RWPE1 (cell line): ENCODE results near the gene EARS2.
"Not testable (repeated sequence)": the region's sequence is repeated elsewhere in the genome, so short reads cannot be mapped to it uniquely, and the experiment has no call there.

ENCODE experiments used
- CTCF ChIA-PET: fragments of 350-600 bp; sonication (Branson Sonifier 250); formaldehyde crosslinking; extraction: SDS; loops from one replicate; lab custom pipeline; 2021; lab: Yijun Ruan, JAX
- POLR2A ChIA-PET: fragments of 400-600 bp; formaldehyde crosslinking; extraction: SDS; loops from one replicate; lab custom pipeline; 2020; ENCODE audit warnings: antibody characterized with exemption; ENCODE audit not compliant: low non-redundant PET; lab: Yijun Ruan, JAX
- DNase-seq: peaks from one replicate; pipeline ENCODE4 v3.0.0; 2012; ENCODE audit warnings: low spot score
- H3K27ac ChIP-seq: fragments of 450-650 bp; 2 replicates; pipeline ENCODE4 v1.5.1; 2017
- CTCF ChIP-seq: fragments of 450-650 bp; conservative IDR thresholded peaks from 2 replicates; pipeline ENCODE4 v1.5.1; 2017; ENCODE audit warnings: low read depth, mild to moderate bottlenecking

Gene EARS2

DNA sequence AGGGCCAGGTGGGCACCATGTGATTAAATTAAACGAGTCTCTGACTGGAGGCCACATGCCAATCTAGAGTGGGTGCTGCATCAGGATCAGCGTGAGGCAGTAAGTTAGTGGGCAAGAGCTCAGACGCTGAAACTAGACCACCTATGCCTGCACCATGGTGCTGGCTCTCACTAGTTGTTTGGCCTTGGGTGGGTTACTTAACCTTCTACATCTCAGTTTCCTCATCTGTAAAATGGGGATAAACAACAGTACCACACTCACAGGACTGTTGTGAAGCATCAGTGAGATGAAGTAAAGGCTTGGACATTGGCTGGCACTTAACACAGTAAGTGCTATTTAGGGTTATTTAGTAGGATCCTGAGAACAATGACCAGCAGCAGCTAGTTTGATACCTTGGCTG lies 33.0 kb upstream of the EARS2 start:
- POLR2A ChIA-PET: no interaction called here
- no peak for TF ChIP-seq CTCF
- CTCF ChIA-PET: no interaction called here
- no peak overlapping the region for H3K27ac ChIP-seq
- DNase-seq: no peak

- ChIA-PET POLR2A (no interaction called here), CTCF (no interaction called here)
- no peak for DNase-seq
- H3K27ac ChIP-seq: no peak overlapping the region
- TF ChIP-seq CTCF: no peak
These were observed 30.6 kb upstream of the EARS2 start for GRCh38 chr16:23587726-23588125.

- DNase-seq: no peak
- H3K27ac ChIP-seq: no peak overlapping the region
- no peak for TF ChIP-seq CTCF
- ChIA-PET CTCF (no interaction called here), POLR2A (no interaction called here)
These were observed 27.3 kb upstream of the EARS2 start for GRCh38 chr16:23584186-23585076.

DNA sequence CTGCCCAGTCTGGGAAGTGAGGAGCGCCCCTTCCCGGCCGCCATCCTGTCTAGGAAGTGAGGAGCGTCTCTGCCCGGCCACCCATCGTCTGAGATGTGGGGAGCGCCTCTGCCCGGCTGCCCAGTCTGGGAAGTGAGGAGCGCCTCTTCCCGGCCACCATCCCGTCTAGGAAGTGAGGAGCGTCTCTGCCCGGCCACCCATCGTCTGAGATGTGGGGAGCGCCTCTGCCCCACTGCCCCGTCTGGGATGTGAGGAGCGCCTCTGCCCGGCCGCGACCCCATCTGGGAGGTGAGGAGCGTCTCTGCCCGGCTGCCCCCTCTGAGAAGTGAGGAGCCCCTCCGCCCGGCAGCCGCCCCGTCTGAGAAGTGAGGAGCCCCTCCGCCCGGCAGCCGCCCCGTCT lies 26.1 kb upstream of the EARS2 start:
- DNase-seq, H3K27ac ChIP-seq, CTCF ChIA-PET, POLR2A ChIA-PET: not testable (repeated sequence)

DNA sequence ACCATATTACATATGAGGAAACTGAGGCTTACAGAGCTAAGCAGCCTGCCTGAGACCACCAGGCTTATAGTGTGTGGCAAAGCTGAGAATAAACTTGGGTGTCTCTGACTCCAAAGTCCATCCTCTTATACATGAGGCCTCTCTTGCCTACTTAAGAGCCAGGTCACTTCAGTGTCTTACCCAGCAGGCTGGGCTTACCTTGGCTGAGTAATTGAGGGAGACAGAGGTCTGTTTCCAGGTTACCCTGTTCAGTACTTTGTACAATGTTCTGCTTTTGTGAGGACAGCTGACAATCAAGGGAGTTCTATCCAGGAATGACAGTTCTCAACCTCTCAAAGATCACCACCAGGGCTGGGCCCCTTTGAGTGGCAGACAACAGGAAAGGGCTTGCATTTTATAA lies 24.6 kb upstream of the EARS2 start:
- TF ChIP-seq CTCF: no peak
- no peak for DNase-seq
- H3K27ac ChIP-seq: no peak overlapping the region
- ChIA-PET CTCF (no interaction called here), POLR2A (no interaction called here)

- ChIA-PET CTCF (no interaction called here), POLR2A (interaction anchor here (0.7 kb wide), 1 partner anchor 12 kb away, joined by 5 read pairs; no protein-coding TSS in a partner anchor)
- H3K27ac ChIP-seq: no peak overlapping the region
- TF ChIP-seq CTCF: no peak
- DNase-seq: no peak
These were observed 23.2 kb upstream of the EARS2 start for GRCh38 chr16:23580391-23580790.

DNA sequence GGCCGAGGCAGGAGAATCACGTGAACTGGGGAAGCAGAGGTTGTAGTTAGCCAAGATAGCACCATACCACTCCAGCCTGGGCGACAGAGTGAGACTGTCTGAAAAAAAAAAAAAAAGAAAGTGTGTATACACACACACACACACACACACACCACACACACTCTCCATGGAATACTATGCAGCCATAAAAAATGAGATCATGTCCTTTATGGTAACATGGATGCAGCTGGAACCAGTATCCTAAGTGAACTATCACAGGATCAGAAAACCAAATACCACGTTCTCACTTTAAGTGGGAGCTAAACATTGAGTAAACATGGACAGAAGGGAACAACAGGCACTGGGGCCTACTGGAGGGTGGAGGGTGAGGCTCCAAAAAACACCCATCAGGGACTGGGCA lies 22.2 kb upstream of the EARS2 start:
- ChIA-PET POLR2A (no interaction called here), CTCF (no interaction called here)

More for the DNA sequence above, 22.2 kb upstream of the EARS2 start:
- no peak overlapping the region for H3K27ac ChIP-seq
- no peak for TF ChIP-seq CTCF
- no peak for DNase-seq
